GM10266 (cell line): ENCODE measurements around the gene RAG2.
"Not testable (repeated sequence)": the region's sequence is repeated elsewhere in the genome, so short reads cannot be mapped to it uniquely, and the experiment has no call there.

Experiments used
- DNase-seq: peaks from one replicate; pipeline ENCODE4 v3.0.0; 2012; ENCODE audit errors: extremely low spot score
- CTCF ChIP-seq: IDR thresholded peaks from 2 replicates; pipeline ENCODE4 v1.5.1; 2012; ENCODE audit warnings: mild to moderate bottlenecking, low read depth; ENCODE audit not compliant: control insufficient read depth, insufficient read depth; ENCODE audit errors: missing control alignments

Gene RAG2

GRCh38 chr11:36557991-36558390 lies 40.0 kb downstream of the RAG2 start:
- DNase-seq, result no peak
- no peak for TF ChIP-seq CTCF

- DNase-seq, result not testable (repeated sequence)
Measured at GRCh38 chr11:36557390-36557789, 40.6 kb downstream of the RAG2 start.

GRCh38 chr11:36550385-36551115 lies 47.5 kb downstream of the RAG2 start:
- no peak for TF ChIP-seq CTCF
- DNase-seq, result no peak
